ENCODE data around the gene COL11A2. TPM values are rescaled to one million over a fixed set of nuclear protein-coding genes. Genes with fewer than 3 reads are reported as not detected.

The COL11A2 gene
- total RNA-seq, 1 experiment from 2014 or later = 2.3 TPM

DNA sequence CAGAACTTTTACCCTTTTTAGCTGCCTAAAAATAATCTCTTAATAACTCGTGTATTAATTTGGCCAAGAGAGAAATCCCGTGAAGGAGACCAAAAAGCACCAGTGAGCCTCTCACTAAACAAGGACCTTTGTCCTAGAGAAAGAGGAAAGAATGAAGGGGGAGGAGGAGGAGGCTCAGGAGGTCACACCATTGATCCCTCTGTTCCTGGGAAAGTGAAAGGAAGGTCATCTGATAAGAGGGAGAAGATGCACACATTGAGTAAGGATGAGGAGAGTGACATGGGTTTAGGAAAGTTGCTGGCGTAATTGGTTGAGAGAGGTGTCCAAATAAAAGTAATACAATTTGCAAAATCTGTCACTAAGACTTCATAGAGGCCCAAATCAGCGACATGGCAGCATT is 67.3 kb downstream of the COL11A2 start:
- Histone ChIP-seq H2BK12ac (ENCODE audit: insufficient read length, low read depth, low read length) (peak overlapping the region; percentile 15), H3K23me2 (ENCODE audit: insufficient read length, low read depth, low read length, poor library complexity, severe bottlenecking) (no peaks in the 10 kb centered on the region), H3T11ph (ENCODE audit: low read length) (no peak overlapping the region), H3K56ac (ENCODE audit: insufficient read length, low read depth, low read length) (no peak overlapping the region), H4K5ac (ENCODE audit: insufficient read length, low read depth, low read length) (no peak overlapping the region), H4K91ac (ENCODE audit: insufficient read length, low read depth, low read length) (no peak overlapping the region), H2BK15ac (ENCODE audit: low read depth, low read length) (no peak overlapping the region), H2BK5ac (ENCODE audit: insufficient read length, low read length) (no peak overlapping the region), H3K27me3 (ENCODE audit: insufficient read depth, low read length) (no peaks in the 10 kb centered on the region), H2BK20ac (ENCODE audit: low read depth, low read length, poor library complexity, severe bottlenecking) (no peak overlapping the region), H2BK120ac (ENCODE audit: low read depth, low read length, poor library complexity, severe bottlenecking) (no peak overlapping the region), H3K4ac (ENCODE audit: low read depth, low read length) (no peak overlapping the region), H2AFZ (ENCODE audit: low read length) (no peak overlapping the region), H3K4me2 (ENCODE audit: insufficient read depth, insufficient read length, low read length) (peak overlapping the region; percentile 22), H3K4me1 (ENCODE audit: insufficient read depth, low read length) (peaks cover 6% of the 10 kb centered on the region; the same call in 1 of the 2 replicates), H3K9ac (ENCODE audit: extremely low read depth, insufficient read length, low read length) (no peak overlapping the region), H4K20me1 (ENCODE audit: control insufficient read depth, insufficient read depth, insufficient read length) (no peaks in the 10 kb centered on the region), H3K23ac (ENCODE audit: insufficient read length, low read depth, low read length) (no peak overlapping the region), H3K14ac (ENCODE audit: insufficient read depth, low read length) (peak overlapping the region; percentile 29; the same call in 1 of the 2 replicates), H3K27ac (ENCODE audit: insufficient read length, low read depth, low read length) (peak overlapping the region; percentile 54), H3K9me3 (ENCODE audit: control insufficient read depth, low read depth, low read length) (peaks cover 7% of the 10 kb centered on the region), H3K18ac (ENCODE audit: insufficient read length, low read depth, low read length) (peak overlapping the region; percentile 42), H3K79me2 (ENCODE audit: insufficient read depth, low read length) (peaks cover 19% of the 10 kb centered on the region; the same call in 1 of the 2 replicates), H4K8ac (replicated peaks; ENCODE audit: insufficient read length, low read depth, low read length) (no peak overlapping the region), H2AK5ac (ENCODE audit: insufficient read length, low read length) (no peak overlapping the region), H3K79me1 (ENCODE audit: insufficient read depth, low read depth, low read length, poor library complexity, severe bottlenecking) (peaks cover 6% of the 10 kb centered on the region)
- Mint-ChIP-seq H3K27ac (peak overlapping the region; percentile 24 to 82 (median 67); a peak in 6 of 7 replicates), H3K27me3 (ENCODE audit: low read depth) (peaks cover 1% of the 10 kb centered on the region; the same call in 1 of the 2 replicates), H3K4me1 (peaks cover 53 to 58% of the 10 kb centered on the region in 2 experiments), H3K36me3 (ENCODE audit: insufficient read depth in 1 of 3, low read depth in 3 of 3) (peaks cover 29 to 50% (median 39%) of the 10 kb centered on the region in 3 experiments), H3K4me3 (no peak overlapping the region), H3K9me3 (peaks cover 16 to 21% of the 10 kb centered on the region in 2 experiments)
- no peak for DNase-seq
- WGBS (ENCODE audit: extremely low coverage, insufficient read length, low lambda C conversion rate) = no CpG with 5 or more reads among the region's 4 CpGs
- TF ChIP-seq, protein P1, sequence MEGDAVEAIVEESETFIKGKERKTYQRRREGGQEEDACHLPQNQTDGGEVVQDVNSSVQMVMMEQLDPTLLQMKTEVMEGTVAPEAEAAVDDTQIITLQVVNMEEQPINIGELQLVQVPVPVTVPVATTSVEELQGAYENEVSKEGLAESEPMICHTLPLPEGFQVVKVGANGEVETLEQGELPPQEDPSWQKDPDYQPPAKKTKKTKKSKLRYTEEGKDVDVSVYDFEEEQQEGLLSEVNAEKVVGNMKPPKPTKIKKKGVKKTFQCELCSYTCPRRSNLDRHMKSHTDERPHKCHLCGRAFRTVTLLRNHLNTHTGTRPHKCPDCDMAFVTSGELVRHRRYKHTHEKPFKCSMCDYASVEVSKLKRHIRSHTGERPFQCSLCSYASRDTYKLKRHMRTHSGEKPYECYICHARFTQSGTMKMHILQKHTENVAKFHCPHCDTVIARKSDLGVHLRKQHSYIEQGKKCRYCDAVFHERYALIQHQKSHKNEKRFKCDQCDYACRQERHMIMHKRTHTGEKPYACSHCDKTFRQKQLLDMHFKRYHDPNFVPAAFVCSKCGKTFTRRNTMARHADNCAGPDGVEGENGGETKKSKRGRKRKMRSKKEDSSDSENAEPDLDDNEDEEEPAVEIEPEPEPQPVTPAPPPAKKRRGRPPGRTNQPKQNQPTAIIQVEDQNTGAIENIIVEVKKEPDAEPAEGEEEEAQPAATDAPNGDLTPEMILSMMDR (conservative IDR thresholded peaks at IDR 0.05) = no peak
